GM12801 (cell line): ENCODE data around the gene ZNF488.

ENCODE experiments used
- TF ChIP-seq, protein P1 (sequence below): IDR thresholded peaks from one replicate; pipeline ENCODE4 v1.5.1; 2011; ENCODE audit warnings: control low read depth; ENCODE audit not compliant: insufficient read length; ENCODE audit errors: extremely low read depth

ZNF488 gene

DNA sequence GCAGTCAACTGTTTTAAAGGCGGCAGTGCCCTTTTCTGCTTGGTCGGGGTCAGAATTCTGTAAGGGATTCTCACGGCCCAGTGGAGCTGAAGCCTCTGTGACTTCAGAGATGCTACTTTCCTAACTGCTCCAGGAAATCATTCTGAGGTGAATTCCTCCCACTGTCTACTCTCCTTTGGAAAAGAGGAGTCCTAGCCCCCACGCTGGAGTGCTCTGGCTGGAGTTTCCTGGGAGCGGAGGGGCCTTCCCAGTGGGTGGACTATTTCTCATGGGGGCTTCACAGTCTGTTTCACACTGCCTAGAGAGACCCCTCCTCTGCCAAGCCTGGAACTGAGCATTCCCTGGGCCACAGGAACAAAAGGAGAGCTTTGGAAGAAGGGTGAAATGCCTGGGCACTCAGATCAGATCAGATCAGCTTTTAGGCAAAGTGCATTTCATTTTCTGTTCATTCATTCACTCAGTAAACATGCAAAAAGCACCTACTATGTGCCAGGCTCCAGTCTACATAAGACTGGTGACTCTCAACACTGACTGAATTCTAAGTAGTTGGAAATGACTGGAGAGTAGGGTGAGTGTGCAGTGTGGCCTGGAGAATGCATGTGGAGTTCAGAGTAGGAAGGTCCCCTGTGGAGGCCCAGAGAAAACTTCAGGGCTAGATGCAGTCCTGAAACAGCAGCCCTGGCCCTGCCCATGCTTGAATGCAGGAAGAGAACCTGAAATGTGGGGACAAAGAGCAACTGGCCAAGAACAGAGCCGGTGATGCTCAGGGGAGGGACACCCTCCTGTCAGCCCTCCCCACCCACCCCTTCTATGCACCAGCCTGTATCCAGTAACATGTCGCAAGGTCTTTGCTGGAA, 12.2 kb downstream of the ZNF488 start:
- TF ChIP-seq, protein P1, sequence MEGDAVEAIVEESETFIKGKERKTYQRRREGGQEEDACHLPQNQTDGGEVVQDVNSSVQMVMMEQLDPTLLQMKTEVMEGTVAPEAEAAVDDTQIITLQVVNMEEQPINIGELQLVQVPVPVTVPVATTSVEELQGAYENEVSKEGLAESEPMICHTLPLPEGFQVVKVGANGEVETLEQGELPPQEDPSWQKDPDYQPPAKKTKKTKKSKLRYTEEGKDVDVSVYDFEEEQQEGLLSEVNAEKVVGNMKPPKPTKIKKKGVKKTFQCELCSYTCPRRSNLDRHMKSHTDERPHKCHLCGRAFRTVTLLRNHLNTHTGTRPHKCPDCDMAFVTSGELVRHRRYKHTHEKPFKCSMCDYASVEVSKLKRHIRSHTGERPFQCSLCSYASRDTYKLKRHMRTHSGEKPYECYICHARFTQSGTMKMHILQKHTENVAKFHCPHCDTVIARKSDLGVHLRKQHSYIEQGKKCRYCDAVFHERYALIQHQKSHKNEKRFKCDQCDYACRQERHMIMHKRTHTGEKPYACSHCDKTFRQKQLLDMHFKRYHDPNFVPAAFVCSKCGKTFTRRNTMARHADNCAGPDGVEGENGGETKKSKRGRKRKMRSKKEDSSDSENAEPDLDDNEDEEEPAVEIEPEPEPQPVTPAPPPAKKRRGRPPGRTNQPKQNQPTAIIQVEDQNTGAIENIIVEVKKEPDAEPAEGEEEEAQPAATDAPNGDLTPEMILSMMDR: no peak

DNA sequence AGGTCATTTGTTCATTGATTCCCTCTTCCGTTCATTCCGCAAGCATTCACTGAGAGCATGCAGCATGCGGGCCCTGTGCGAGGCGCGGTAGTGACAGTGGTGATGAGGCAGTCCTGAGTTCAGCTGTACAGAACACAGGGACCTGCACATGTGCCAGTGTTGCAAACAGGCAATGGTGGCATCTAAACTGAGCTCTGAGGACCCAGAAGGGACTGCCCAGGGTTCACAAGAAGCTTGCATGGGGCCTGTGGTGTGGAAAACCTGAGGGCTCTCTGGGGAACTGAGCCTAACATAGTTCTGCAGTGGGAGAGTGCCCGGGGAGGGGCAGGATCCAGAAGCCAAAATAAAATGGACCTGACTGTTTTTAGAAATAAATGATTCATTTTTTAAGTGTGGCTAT, 13.2 kb downstream of the ZNF488 start:
- TF ChIP-seq, protein P1: no peak

DNA sequence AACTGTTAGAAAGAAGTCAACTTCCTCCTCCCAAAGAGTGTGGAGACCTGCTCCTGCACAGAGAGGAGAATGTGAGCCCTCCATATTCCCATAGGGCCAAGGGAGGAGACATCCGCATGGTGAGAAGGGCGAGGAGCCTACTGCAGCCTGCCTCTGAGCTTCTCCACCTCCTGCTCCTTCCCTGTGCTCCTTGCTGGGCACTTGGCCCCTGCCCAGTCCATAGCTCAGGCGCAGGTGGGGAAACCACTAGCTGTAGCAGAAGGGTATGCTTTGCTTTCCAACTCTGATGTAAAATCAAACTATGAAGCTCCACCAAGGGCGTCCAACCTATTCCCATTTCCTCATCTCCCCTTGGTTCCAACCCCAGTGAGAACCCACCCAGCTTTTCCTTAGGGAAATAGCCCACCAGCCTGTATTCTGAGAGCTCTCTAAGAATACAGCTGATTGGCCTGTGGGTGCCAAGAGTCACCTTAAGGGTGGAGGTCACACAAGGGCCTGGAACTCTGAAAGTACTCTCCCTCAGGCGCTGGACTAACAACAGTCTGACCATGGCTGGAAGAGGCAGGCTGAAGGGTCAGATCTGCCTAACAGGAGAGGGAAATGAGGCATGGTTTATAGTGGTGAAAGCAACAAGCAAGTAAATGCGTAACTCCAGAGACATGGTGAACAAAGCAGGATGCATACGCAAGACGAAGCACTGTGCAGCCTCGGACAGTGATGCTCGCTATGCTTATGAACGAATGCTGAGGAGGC, 13.9 kb downstream of the ZNF488 start:
- TF ChIP-seq, protein P1: no peak

DNA sequence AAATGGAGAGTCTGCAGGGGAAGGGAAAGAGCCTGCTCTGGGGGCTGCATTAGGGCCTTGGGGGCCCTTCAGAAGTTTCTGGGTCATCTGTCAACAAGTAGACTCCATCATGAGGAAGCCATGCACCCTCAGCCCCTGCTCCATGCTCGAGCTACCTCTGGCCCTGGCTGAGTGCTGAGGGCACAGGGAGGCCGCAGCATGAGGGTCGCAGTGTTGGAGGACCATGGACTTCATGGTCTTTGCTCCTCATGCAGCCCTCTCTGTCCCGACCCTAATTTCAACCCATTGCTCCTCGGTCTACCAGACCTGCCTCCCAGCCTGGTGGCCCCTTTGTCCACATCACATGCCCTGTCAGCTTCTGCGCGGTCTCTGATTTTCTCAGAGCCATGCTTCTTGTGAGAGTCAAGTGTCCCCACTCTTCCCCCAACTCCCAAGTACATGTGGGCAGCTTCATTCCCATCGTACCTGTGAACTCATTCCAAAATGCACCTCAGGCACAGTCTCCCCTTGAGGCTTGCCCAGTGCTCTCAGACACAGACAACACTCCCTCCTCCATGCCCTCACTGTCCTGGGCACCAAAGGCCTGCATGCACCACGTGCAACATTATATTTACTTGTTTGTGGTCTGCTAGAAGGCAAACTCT, 14.7 kb downstream of the ZNF488 start:
- TF ChIP-seq, protein P1: no peak

DNA sequence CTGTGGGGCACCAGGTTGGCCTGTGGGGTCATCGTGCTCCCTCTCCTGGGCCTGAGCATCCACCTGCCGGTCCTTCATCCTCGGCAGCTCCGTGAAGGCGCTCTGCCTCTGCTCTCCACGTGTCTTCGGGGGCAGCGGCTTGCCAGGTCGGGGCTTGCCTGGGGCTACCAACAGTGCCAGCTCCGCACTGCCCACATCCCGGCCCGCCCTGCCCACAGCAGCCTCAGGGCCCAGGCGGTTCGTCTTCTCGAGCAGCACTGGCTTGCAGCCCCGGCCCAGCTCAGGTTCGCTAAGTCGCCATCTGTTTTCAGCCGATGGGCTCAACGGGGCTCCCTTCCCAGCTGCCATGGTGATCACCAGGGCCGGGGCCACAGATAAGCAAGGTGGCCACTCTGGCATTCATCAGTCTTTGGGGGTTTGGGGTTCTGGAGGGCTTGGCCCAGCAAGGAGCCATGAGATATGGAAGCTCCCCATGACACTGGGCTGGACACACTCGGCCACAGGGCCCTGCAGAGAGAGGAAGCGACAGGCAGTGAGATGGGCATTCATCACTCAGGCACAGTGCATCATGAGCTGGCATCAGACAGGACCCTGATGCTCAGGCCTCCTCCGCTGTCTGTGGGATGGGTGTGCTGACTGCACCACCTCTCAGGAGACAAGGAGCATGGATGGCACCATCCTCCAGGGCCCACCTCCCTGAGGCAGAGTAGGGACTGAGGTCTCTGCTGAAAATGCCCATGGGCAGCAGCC, 15.5 kb downstream of the ZNF488 start:
- TF ChIP-seq, protein P1: no peak

DNA sequence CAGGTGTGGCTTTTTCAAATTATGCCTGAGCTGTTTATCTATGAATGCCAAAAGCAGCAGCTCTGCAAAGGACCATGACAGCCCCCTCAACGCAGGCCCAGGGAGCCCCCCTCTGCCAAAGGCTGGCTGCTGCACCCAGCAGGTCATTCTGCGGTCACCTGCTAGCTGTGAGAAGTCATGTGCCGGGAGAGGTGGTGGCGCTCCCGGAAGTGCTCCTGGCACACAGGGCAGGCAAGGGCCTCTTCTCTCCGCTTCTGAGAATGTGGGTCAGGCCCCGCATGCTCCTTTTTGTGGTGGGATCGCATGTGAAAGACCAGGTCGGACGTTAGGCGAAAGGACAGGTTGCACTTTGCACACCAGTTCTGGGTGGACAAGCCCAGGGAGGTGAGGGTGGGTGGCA, 16.4 kb downstream of the ZNF488 start:
- TF ChIP-seq, protein P1: no peak
